ENCODE measurements around the gene ARID1B. TPM values are rescaled to one million over a fixed set of nuclear protein-coding genes. Genes with fewer than 3 reads are reported as not detected.
A peak's percentile ranks its signal among the peaks of the same experiment; 100 is the strongest.

The ARID1B gene
- 38.0 TPM for polyA plus RNA-seq (2013, experiment 1 of 2)
- 35.7 TPM for polyA plus RNA-seq (2013, experiment 2 of 2)

GRCh38 chr6:156776840-156777576 lies at the start of gene ARID1B:
Gene ARID1B, plus strand, starts transcription at chr6:156777378. Its CDS starts 303 bp downstream, at chr6:156777681.
- no peaks in the 10 kb centered on the region for H3K27me3 ChIP-seq (ENCODE audit: insufficient read depth, low read length)
- peaks cover 54% of the 10 kb centered on the region for H3K4me1 ChIP-seq (ENCODE audit: insufficient read depth, low read length)
- H3K9ac ChIP-seq (ENCODE audit: low read depth, low read length), result peak within 1 kb of the TSS; percentile 98
- peak within 1 kb of the TSS; percentile 97 for H3K27ac ChIP-seq (ENCODE audit: low read depth, low read length)
- no peaks in the 10 kb centered on the region for H3K9me3 ChIP-seq (ENCODE audit: insufficient read depth, low read depth, low read length)
- no peaks in the 10 kb centered on the region for H3K36me3 ChIP-seq (ENCODE audit: insufficient read depth, low read length)
- WGBS, result under 1% methylated on average over 65 of the region's 65 CpGs
- H3K4me3 ChIP-seq (ENCODE audit: low read length), result peak within 1 kb of the TSS; percentile 93

- Histone ChIP-seq H3K4me1 (ENCODE audit: insufficient read depth, low read length) (peaks cover 8% of the 10 kb centered on the region; the same call in 1 of the 2 replicates), H3K27me3 (ENCODE audit: insufficient read depth, low read length) (no peaks in the 10 kb centered on the region), H3K36me3 (ENCODE audit: insufficient read depth, low read length) (no peaks in the 10 kb centered on the region), H3K9me3 (ENCODE audit: insufficient read depth, low read depth, low read length) (no peaks in the 10 kb centered on the region), H3K9ac (ENCODE audit: low read depth, low read length) (no peak overlapping the region), H3K27ac (ENCODE audit: low read depth, low read length) (no peak overlapping the region), H3K4me3 (ENCODE audit: low read length) (no peak overlapping the region)
- 90% methylated on average over 4 of the region's 5 CpGs for WGBS
Observed at GRCh38 chr6:156727715-156728385, 49.3 kb upstream of the ARID1B start.

GRCh38 chr6:156729248-156729647 lies 47.9 kb upstream of the ARID1B start:
- Histone ChIP-seq H3K36me3 (ENCODE audit: insufficient read depth, low read length) (no peaks in the 10 kb centered on the region), H3K27me3 (ENCODE audit: insufficient read depth, low read length) (no peaks in the 10 kb centered on the region), H3K27ac (ENCODE audit: low read depth, low read length) (no peak overlapping the region), H3K4me3 (ENCODE audit: low read length) (no peak overlapping the region), H3K9ac (ENCODE audit: low read depth, low read length) (no peak overlapping the region), H3K9me3 (ENCODE audit: insufficient read depth, low read depth, low read length) (no peaks in the 10 kb centered on the region), H3K4me1 (ENCODE audit: insufficient read depth, low read length) (peaks cover 8% of the 10 kb centered on the region; the same call in 1 of the 2 replicates)
- 71% methylated on average over 1 of the region's 2 CpGs for WGBS

- no peak overlapping the region for H3K9ac ChIP-seq (ENCODE audit: low read depth, low read length)
- 64% methylated on average over 4 of the region's 4 CpGs for WGBS
Observed at GRCh38 chr6:156731396-156731795, 45.8 kb upstream of the ARID1B start.

GRCh38 chr6:156735751-156736150 lies 41.4 kb upstream of the ARID1B start:
- Histone ChIP-seq H3K9ac (ENCODE audit: low read depth, low read length) (no peak overlapping the region), H3K9me3 (ENCODE audit: insufficient read depth, low read depth, low read length) (peaks cover 12% of the 10 kb centered on the region), H3K27ac (ENCODE audit: low read depth, low read length) (no peak overlapping the region), H3K27me3 (ENCODE audit: insufficient read depth, low read length) (no peaks in the 10 kb centered on the region), H3K4me1 (ENCODE audit: insufficient read depth, low read length) (peaks cover 8% of the 10 kb centered on the region; the same call in 1 of the 2 replicates), H3K36me3 (ENCODE audit: insufficient read depth, low read length) (no peaks in the 10 kb centered on the region), H3K4me3 (ENCODE audit: low read length) (no peak overlapping the region)
- WGBS, result 90% methylated on average over 7 of the region's 7 CpGs

More at GRCh38 chr6:156731396-156731795, 45.8 kb upstream of the ARID1B start:
- no peaks in the 10 kb centered on the region for H3K36me3 ChIP-seq (ENCODE audit: insufficient read depth, low read length)
- H3K9me3 ChIP-seq (ENCODE audit: insufficient read depth, low read depth, low read length), result no peaks in the 10 kb centered on the region
- no peak overlapping the region for H3K27ac ChIP-seq (ENCODE audit: low read depth, low read length)
- peaks cover 8% of the 10 kb centered on the region; the same call in 1 of the 2 replicates for H3K4me1 ChIP-seq (ENCODE audit: insufficient read depth, low read length)
- H3K27me3 ChIP-seq (ENCODE audit: insufficient read depth, low read length), result no peaks in the 10 kb centered on the region
- H3K4me3 ChIP-seq (ENCODE audit: low read length), result no peak overlapping the region

GRCh38 chr6:156740604-156741003 lies 36.6 kb upstream of the ARID1B start:
- Histone ChIP-seq H3K4me1 (ENCODE audit: insufficient read depth, low read length) (no peaks in the 10 kb centered on the region), H3K27ac (ENCODE audit: low read depth, low read length) (no peak overlapping the region), H3K27me3 (ENCODE audit: insufficient read depth, low read length) (no peaks in the 10 kb centered on the region), H3K9me3 (ENCODE audit: insufficient read depth, low read depth, low read length) (peaks cover 13% of the 10 kb centered on the region), H3K4me3 (ENCODE audit: low read length) (no peak overlapping the region), H3K36me3 (ENCODE audit: insufficient read depth, low read length) (no peaks in the 10 kb centered on the region), H3K9ac (ENCODE audit: low read depth, low read length) (no peak overlapping the region)
- 89% methylated on average over 1 of the region's 1 CpG for WGBS

- Histone ChIP-seq H3K27me3 (ENCODE audit: insufficient read depth, low read length) (no peaks in the 10 kb centered on the region), H3K9ac (ENCODE audit: low read depth, low read length) (no peak overlapping the region), H3K27ac (ENCODE audit: low read depth, low read length) (no peak overlapping the region), H3K4me3 (ENCODE audit: low read length) (no peak overlapping the region), H3K9me3 (ENCODE audit: insufficient read depth, low read depth, low read length) (peaks cover 13% of the 10 kb centered on the region), H3K4me1 (ENCODE audit: insufficient read depth, low read length) (peaks cover under 1% of the 10 kb centered on the region; the same call in 1 of the 2 replicates), H3K36me3 (ENCODE audit: insufficient read depth, low read length) (no peaks in the 10 kb centered on the region)
- 79% methylated on average over 2 of the region's 3 CpGs for WGBS
Observed at GRCh38 chr6:156741287-156742073, 35.7 kb upstream of the ARID1B start.

GRCh38 chr6:156747715-156748114 lies 29.5 kb upstream of the ARID1B start:
- no peak overlapping the region for H3K9ac ChIP-seq (ENCODE audit: low read depth, low read length)
- no peaks in the 10 kb centered on the region for H3K9me3 ChIP-seq (ENCODE audit: insufficient read depth, low read depth, low read length)
- no peak overlapping the region for H3K4me3 ChIP-seq (ENCODE audit: low read length)
- H3K27ac ChIP-seq (ENCODE audit: low read depth, low read length), result no peak overlapping the region
- no peaks in the 10 kb centered on the region for H3K36me3 ChIP-seq (ENCODE audit: insufficient read depth, low read length)
- H3K4me1 ChIP-seq (ENCODE audit: insufficient read depth, low read length), result peaks cover 10% of the 10 kb centered on the region; the same call in 1 of the 2 replicates
- no peaks in the 10 kb centered on the region for H3K27me3 ChIP-seq (ENCODE audit: insufficient read depth, low read length)
- 62% methylated on average over 3 of the region's 3 CpGs for WGBS

GRCh38 chr6:156748504-156748903 lies 28.7 kb upstream of the ARID1B start:
- WGBS, result 100% methylated on average over 1 of the region's 1 CpG
- no peaks in the 10 kb centered on the region for H3K9me3 ChIP-seq (ENCODE audit: insufficient read depth, low read depth, low read length)

GRCh38 chr6:156752666-156753301 lies 24.4 kb upstream of the ARID1B start:
- WGBS, result 79% methylated on average over 10 of the region's 10 CpGs
- H3K27me3 ChIP-seq (ENCODE audit: insufficient read depth, low read length), result no peaks in the 10 kb centered on the region
- H3K4me3 ChIP-seq (ENCODE audit: low read length), result no peak overlapping the region
- no peaks in the 10 kb centered on the region for H3K9me3 ChIP-seq (ENCODE audit: insufficient read depth, low read depth, low read length)
- H3K9ac ChIP-seq (ENCODE audit: low read depth, low read length), result no peak overlapping the region
- H3K4me1 ChIP-seq (ENCODE audit: insufficient read depth, low read length), result peaks cover 4% of the 10 kb centered on the region; the same call in 1 of the 2 replicates
- H3K36me3 ChIP-seq (ENCODE audit: insufficient read depth, low read length), result no peaks in the 10 kb centered on the region
- H3K27ac ChIP-seq (ENCODE audit: low read depth, low read length), result no peak overlapping the region

More at GRCh38 chr6:156748504-156748903, 28.7 kb upstream of the ARID1B start:
- H3K9ac ChIP-seq (ENCODE audit: low read depth, low read length), result no peak overlapping the region
- H3K27ac ChIP-seq (ENCODE audit: low read depth, low read length), result no peak overlapping the region
- peaks cover 10% of the 10 kb centered on the region; the same call in 1 of the 2 replicates for H3K4me1 ChIP-seq (ENCODE audit: insufficient read depth, low read length)
- H3K4me3 ChIP-seq (ENCODE audit: low read length), result no peak overlapping the region
- no peaks in the 10 kb centered on the region for H3K36me3 ChIP-seq (ENCODE audit: insufficient read depth, low read length)
- H3K27me3 ChIP-seq (ENCODE audit: insufficient read depth, low read length), result no peaks in the 10 kb centered on the region

Data from HUES64 (cell line).